SK-N-SH treated with all-trans-retinoic acid at 6 μM for 48 hours (cell line): ENCODE measurements around the gene ELMO1.

Source experiments
- ATAC-seq: fragments of 200-7000 bp; cut with Tn5 transposase; 3 replicates; pipeline ENCODE4 v1.9.1; 2020; ENCODE audit warnings: mild to moderate bottlenecking, moderate library complexity
- ARNTL ChIP-seq: fragments of 450-650 bp; formaldehyde crosslinking; IDR thresholded peaks from 2 replicates; pipeline ENCODE4 v1.5.0; 2020; ENCODE audit warnings: low read depth, mild to moderate bottlenecking, moderate library complexity, borderline replicate concordance
- BACH2 ChIP-seq: fragments of 250-450 bp; sonication (Bioruptor Pico); IDR thresholded peaks from 2 replicates; pipeline ENCODE4 v1.9.0; 2021; ENCODE audit warnings: mild to moderate bottlenecking, borderline replicate concordance
- CREB5 ChIP-seq: fragments of 250-450 bp; sonication (Bioruptor Pico); IDR thresholded peaks from 2 replicates; pipeline ENCODE4 v1.5.1; 2020; ENCODE audit warnings: low read depth, mild to moderate bottlenecking, moderate library complexity
- CSDC2 ChIP-seq: fragments of 250-450 bp; sonication (Bioruptor Pico); IDR thresholded peaks from 2 replicates; pipeline ENCODE4 v1.5.0; 2020; ENCODE audit warnings: mild to moderate bottlenecking, moderate library complexity
- CSRNP3 ChIP-seq: fragments of 250-450 bp; sonication (Bioruptor Pico); IDR thresholded peaks from 2 replicates; pipeline ENCODE4 v1.5.1; 2021; ENCODE audit warnings: mild to moderate bottlenecking, moderate library complexity
- ESRRG ChIP-seq: fragments of 250-450 bp; sonication (Bioruptor Pico); IDR thresholded peaks from 2 replicates; pipeline ENCODE4 v1.6.1; 2021; ENCODE audit warnings: mild to moderate bottlenecking
- GLIS3 ChIP-seq: fragments of 250-450 bp; sonication (Bioruptor Pico); IDR thresholded peaks from 2 replicates; pipeline ENCODE4 v1.5.0; 2020; ENCODE audit warnings: mild to moderate bottlenecking, moderate library complexity
- ISL1 ChIP-seq: fragments of 250-450 bp; sonication (Bioruptor Pico); IDR thresholded peaks from 2 replicates; pipeline ENCODE4 v2.1.2; 2022; ENCODE audit warnings: mild to moderate bottlenecking, moderate library complexity
- PATZ1 ChIP-seq: fragments of 250-450 bp; sonication (Bioruptor Pico); IDR thresholded peaks from 2 replicates; pipeline ENCODE4 v1.8.0; 2020; ENCODE audit warnings: mild to moderate bottlenecking, moderate library complexity, borderline replicate concordance
- POU6F1 ChIP-seq: fragments of 250-450 bp; sonication (Bioruptor Pico); IDR thresholded peaks from 2 replicates; pipeline ENCODE4 v1.8.0; 2021; ENCODE audit warnings: low read depth, mild to moderate bottlenecking, moderate library complexity, borderline replicate concordance
- PPARA ChIP-seq: fragments of 250-450 bp; sonication (Bioruptor Pico); IDR thresholded peaks from 2 replicates; pipeline ENCODE4 v1.5.0; 2020; ENCODE audit warnings: mild to moderate bottlenecking, borderline replicate concordance
- RARB ChIP-seq: fragments of 250-450 bp; sonication (Bioruptor Pico); IDR thresholded peaks from 2 replicates; pipeline ENCODE4 v1.8.0; 2021; ENCODE audit warnings: mild to moderate bottlenecking, moderate library complexity
- SNAI2 ChIP-seq: fragments of 250-450 bp; sonication (Bioruptor Pico); IDR thresholded peaks from 2 replicates; pipeline ENCODE4 v1.5.0; 2020; ENCODE audit warnings: mild to moderate bottlenecking, moderate library complexity
- TCF4 ChIP-seq: fragments of 250-450 bp; sonication (Bioruptor Pico); IDR thresholded peaks from 2 replicates; pipeline ENCODE4 v1.8.0; 2021; ENCODE audit warnings: mild to moderate bottlenecking, moderate library complexity, borderline replicate concordance
- TOX ChIP-seq: fragments of 250-450 bp; sonication (Bioruptor Pico); IDR thresholded peaks from 2 replicates; pipeline ENCODE4 v1.8.0; 2021; ENCODE audit warnings: mild to moderate bottlenecking, moderate library complexity, borderline replicate concordance
- TSHZ2 ChIP-seq: fragments of 250-450 bp; sonication (Bioruptor Pico); IDR thresholded peaks from 2 replicates; pipeline ENCODE4 v1.5.0; 2020; ENCODE audit warnings: mild to moderate bottlenecking, moderate library complexity
- ZC3H10 ChIP-seq: fragments of 250-450 bp; sonication (Bioruptor Pico); IDR thresholded peaks from 2 replicates; pipeline ENCODE4 v1.5.1; 2021; ENCODE audit warnings: mild to moderate bottlenecking, moderate library complexity
- ZFP3 ChIP-seq: fragments of 250-450 bp; sonication (Bioruptor Pico); IDR thresholded peaks from 2 replicates; pipeline ENCODE4 v1.5.0; 2020; ENCODE audit warnings: mild to moderate bottlenecking, moderate library complexity
- ZFP30 ChIP-seq: fragments of 450-650 bp; formaldehyde crosslinking; IDR thresholded peaks from 2 replicates; pipeline ENCODE4 v1.5.0; 2022; ENCODE audit warnings: mild to moderate bottlenecking, moderate library complexity
- ZNF565 ChIP-seq: fragments of 450-650 bp; formaldehyde crosslinking; conservative IDR thresholded peaks from 2 replicates; pipeline ENCODE4 v1.5.0; 2020; ENCODE audit warnings: low read depth, mild to moderate bottlenecking, moderate library complexity
- ZNF70 ChIP-seq: fragments of 450-650 bp; formaldehyde crosslinking; IDR thresholded peaks from 2 replicates; pipeline ENCODE4 v1.5.0; 2020; ENCODE audit warnings: mild to moderate bottlenecking, moderate library complexity
- ZNF8 ChIP-seq: fragments of 450-650 bp; formaldehyde crosslinking; IDR thresholded peaks from 2 replicates; pipeline ENCODE4 v1.5.0; 2020; ENCODE audit warnings: mild to moderate bottlenecking, moderate library complexity

ELMO1 gene

GRCh38 chr7:36809086-36809485 lies 639.6 kb downstream of the ELMO1 start:
- no peak for TF ChIP-seq PATZ1 (CRISPR knock-in tag)
- TF ChIP-seq ZNF70, result no peak
- TF ChIP-seq ZFP3 (CRISPR knock-in tag), result no peak
- no peak for TF ChIP-seq ESRRG (CRISPR knock-in tag)
- no peak for TF ChIP-seq TOX
- no peak for TF ChIP-seq ZFP30 (CRISPR knock-in tag)
- no peak for TF ChIP-seq TSHZ2
- TF ChIP-seq GLIS3 (CRISPR knock-in tag), result no peak
- no peak for TF ChIP-seq ARNTL (CRISPR knock-in tag)
- TF ChIP-seq PPARA (CRISPR knock-in tag), result no peak
- TF ChIP-seq CSDC2 (CRISPR knock-in tag), result no peak
- no peak for TF ChIP-seq TCF4 (CRISPR knock-in tag)
- TF ChIP-seq RARB (CRISPR knock-in tag), result no peak
- TF ChIP-seq ZNF8, result no peak
- TF ChIP-seq BACH2 (CRISPR knock-in tag), result no peak
- TF ChIP-seq CREB5, result no peak
- no peak for TF ChIP-seq ISL1
- TF ChIP-seq ZC3H10 (CRISPR knock-in tag), result no peak
- no peak for TF ChIP-seq POU6F1 (CRISPR knock-in tag)
- no peak for TF ChIP-seq ZNF565 (CRISPR knock-in tag)
- no peak for ATAC-seq

- ATAC-seq, result no peak
Observed at GRCh38 chr7:36806891-36807290, 641.8 kb downstream of the ELMO1 start.

More at GRCh38 chr7:36806891-36807290, 641.8 kb downstream of the ELMO1 start:
- TF ChIP-seq GLIS3 (CRISPR knock-in tag) (no peak), POU6F1 (CRISPR knock-in tag) (no peak), ZFP30 (CRISPR knock-in tag) (no peak), ZNF8 (no peak), RARB (CRISPR knock-in tag) (no peak), ZNF70 (no peak), ESRRG (CRISPR knock-in tag) (no peak), CSRNP3 (CRISPR knock-in tag) (no peak), BACH2 (CRISPR knock-in tag) (no peak), SNAI2 (CRISPR knock-in tag) (no peak), TSHZ2 (no peak)
